Loucy (cell line): Measurements from ENCODE around the gene QSOX1.

ENCODE experiments used
- EZH2phosphoT487 ChIP-seq: fragments of 200-600 bp; IDR thresholded peaks from 2 replicates; pipeline ENCODE4 v1.6.1; 2018; ENCODE audit warnings: antibody characterized with exemption, mild to moderate bottlenecking, moderate library complexity, borderline replicate concordance
- TF ChIP-seq, protein P1 (sequence below): fragments of 200-600 bp; sonication (generic); conservative IDR thresholded peaks from 2 replicates; pipeline ENCODE4 v1.5.1; 2014; ENCODE audit warnings: mild to moderate bottlenecking, antibody characterized with exemption, low read length

DNA sequence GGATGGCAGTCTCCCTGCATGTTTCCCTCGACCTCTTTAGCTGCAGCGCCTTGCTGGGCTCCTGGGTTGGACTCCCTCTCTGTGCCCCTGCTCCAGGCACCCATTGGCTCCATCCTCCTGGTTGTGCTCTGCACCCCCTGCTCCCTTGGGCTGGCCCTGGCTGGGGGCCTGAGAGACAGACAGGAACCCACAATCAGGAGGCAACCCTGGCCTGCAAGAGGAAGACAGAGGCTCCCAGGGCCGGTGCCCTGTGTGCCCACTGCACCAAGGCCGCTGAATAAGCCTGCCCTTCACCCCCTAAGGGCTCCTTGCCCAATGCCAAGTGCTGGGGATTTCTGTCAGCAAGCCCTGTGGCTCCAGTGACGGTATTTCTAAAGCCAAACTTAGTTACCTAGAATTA is 43.9 kb downstream of the QSOX1 start:
- TF ChIP-seq, protein P1, sequence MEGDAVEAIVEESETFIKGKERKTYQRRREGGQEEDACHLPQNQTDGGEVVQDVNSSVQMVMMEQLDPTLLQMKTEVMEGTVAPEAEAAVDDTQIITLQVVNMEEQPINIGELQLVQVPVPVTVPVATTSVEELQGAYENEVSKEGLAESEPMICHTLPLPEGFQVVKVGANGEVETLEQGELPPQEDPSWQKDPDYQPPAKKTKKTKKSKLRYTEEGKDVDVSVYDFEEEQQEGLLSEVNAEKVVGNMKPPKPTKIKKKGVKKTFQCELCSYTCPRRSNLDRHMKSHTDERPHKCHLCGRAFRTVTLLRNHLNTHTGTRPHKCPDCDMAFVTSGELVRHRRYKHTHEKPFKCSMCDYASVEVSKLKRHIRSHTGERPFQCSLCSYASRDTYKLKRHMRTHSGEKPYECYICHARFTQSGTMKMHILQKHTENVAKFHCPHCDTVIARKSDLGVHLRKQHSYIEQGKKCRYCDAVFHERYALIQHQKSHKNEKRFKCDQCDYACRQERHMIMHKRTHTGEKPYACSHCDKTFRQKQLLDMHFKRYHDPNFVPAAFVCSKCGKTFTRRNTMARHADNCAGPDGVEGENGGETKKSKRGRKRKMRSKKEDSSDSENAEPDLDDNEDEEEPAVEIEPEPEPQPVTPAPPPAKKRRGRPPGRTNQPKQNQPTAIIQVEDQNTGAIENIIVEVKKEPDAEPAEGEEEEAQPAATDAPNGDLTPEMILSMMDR = no peak
- no peak for TF ChIP-seq EZH2phosphoT487
